ENCODE results near the gene STAT3. TPM values are rescaled to one million over a fixed set of nuclear protein-coding genes. Genes with fewer than 3 reads are reported as not detected.

Gene STAT3
- polyA plus RNA-seq, 1 of the 3 experiments (the other 2 are of a cell fraction) = 35.7 TPM

DNA sequence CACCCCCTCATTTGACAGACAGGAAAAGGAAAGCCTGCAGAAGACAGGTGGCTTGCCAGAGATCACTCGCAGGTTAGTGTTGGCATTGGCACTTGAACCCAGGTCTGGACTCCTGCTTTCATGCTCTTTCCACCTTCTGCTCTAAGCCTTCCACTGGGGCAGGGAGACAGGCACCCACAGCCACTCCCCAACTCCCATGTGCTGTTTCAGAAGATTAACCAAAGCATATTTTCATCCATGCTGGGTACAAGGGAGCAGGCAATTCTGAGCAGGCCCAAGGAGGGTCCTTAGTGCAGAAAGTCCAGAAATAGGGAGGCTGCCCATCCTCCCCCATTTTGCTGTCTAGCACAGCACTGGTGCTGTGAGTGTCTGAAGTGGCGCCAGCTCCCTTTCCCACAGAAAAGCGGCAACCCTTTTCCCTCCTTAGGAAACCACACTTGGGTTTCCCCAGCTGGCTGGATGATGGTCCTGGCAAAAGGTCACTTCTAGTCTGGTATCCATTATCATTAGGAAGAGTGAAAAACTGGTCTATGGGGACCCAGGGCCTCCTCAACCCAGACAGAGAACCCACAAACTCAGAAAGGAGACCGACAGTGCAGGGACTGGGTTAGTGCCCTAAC, 36.9 kb upstream of the STAT3 start:
- POLR2A ChIA-PET = no interaction called here
- no peaks in the 10 kb centered on the region for H3K27me3 ChIP-seq (ENCODE audit: insufficient read depth)
- H3K9ac ChIP-seq = no peak overlapping the region
- H4K20me1 ChIP-seq (ENCODE audit: insufficient read depth) = peaks cover 20% of the 10 kb centered on the region
- H3K36me3 ChIP-seq (replicated peaks in 1 of 2; ENCODE audit: control insufficient read depth in 1 of 2, insufficient read depth in 2 of 2, low read length in 1 of 2) = peaks cover 0 to 12% of the 10 kb centered on the region in 2 experiments
- TF ChIP-seq RCOR1 (IDR thresholded peaks at IDR 0.05; ENCODE audit: low read length) (no peak), TCF12 (IDR thresholded peaks at IDR 0.05) (no peak), TEAD4 (IDR thresholded peaks at IDR 0.05; ENCODE audit: borderline replicate concordance, insufficient read depth) (no peak), MEF2A (IDR thresholded peaks at IDR 0.05; ENCODE audit: borderline replicate concordance, low read depth) (no peak), SMC3 (IDR thresholded peaks at IDR 0.05; ENCODE audit: low read depth, low read length) (no peak)
- peaks cover 41% of the 10 kb centered on the region for H3F3A ChIP-seq (replicated peaks; ENCODE audit: insufficient read depth)
- peak overlapping the region; percentile 29 for H3K4me2 ChIP-seq
- H2AFZ ChIP-seq (ENCODE audit: low read depth) = no peak overlapping the region
- DNase-seq = no peak
- H3K4me1 ChIP-seq (ENCODE audit: control insufficient read depth in 1 of 2, insufficient read depth in 2 of 2, low read depth in 1 of 2, low read length in 1 of 2) = peaks cover 4% of the 10 kb centered on the region in 2 experiments; a peak in 2 of 4 replicates
- peaks cover 40% of the 10 kb centered on the region for H3K79me2 ChIP-seq (ENCODE audit: insufficient read depth)
- H3K9me3 ChIP-seq = no peaks in the 10 kb centered on the region
- CTCF ChIA-PET = interaction anchor here (1.3 to 3.1 kb wide), 4 partner anchors 19 to 251 kb away, joined by 3 to 13 read pairs (median 5); no protein-coding TSS in a partner anchor
- WGBS (ENCODE audit: low lambda C conversion rate) = 83% methylated on average over 4 of the region's 4 CpGs
- H3K27ac ChIP-seq (ENCODE audit: low read depth in 2 of 2, low read length in 1 of 2) = peak overlapping the region in 1 of 2 experiments; percentile 31; a peak in 2 of 4 replicates
- H3K4me3 ChIP-seq (ENCODE audit: low read depth in 2 of 2, low read length in 1 of 2) = no peak overlapping the region
- H3K9me2 ChIP-seq = no peaks in the 10 kb centered on the region

GRCh38 chr17:42423766-42424165, 35.5 kb upstream of the STAT3 start:
- POLR2A ChIA-PET = no interaction called here

More at GRCh38 chr17:42423766-42424165, 35.5 kb upstream of the STAT3 start:
- peak overlapping the region; percentile 83; the same call in 1 of the 2 replicates for H2AFZ ChIP-seq (ENCODE audit: low read depth)
- H3K9me2 ChIP-seq = no peaks in the 10 kb centered on the region
- peak overlapping the region; percentile 100 for H3K9ac ChIP-seq
- H3K27ac ChIP-seq (ENCODE audit: low read depth in 2 of 2, low read length in 1 of 2) = peak overlapping the region; percentile 70 to 94; a peak in 3 of 4 replicates
- H3K79me2 ChIP-seq (ENCODE audit: insufficient read depth) = peaks cover 53% of the 10 kb centered on the region
- H3K4me1 ChIP-seq (ENCODE audit: control insufficient read depth in 1 of 2, insufficient read depth in 2 of 2, low read depth in 1 of 2, low read length in 1 of 2) = peaks cover 4 to 10% of the 10 kb centered on the region in 2 experiments; a peak in 2 of 4 replicates
- TF ChIP-seq RXRA (IDR thresholded peaks at IDR 0.05; ENCODE audit: borderline replicate concordance, low read depth) (no peak), GABPA (IDR thresholded peaks at IDR 0.05; ENCODE audit: low read depth) (no peak), SMC3 (IDR thresholded peaks at IDR 0.05; ENCODE audit: low read depth, low read length) (no peak), SIN3A (IDR thresholded peaks at IDR 0.05; ENCODE audit: borderline replicate concordance, low read depth, low read length) (no peak), MAX (IDR thresholded peaks at IDR 0.05; ENCODE audit: low read depth) (no peak), RCOR1 (IDR thresholded peaks at IDR 0.05; ENCODE audit: low read length) (no peak), USF2 (IDR thresholded peaks at IDR 0.05; ENCODE audit: borderline replicate concordance, low read depth, low read length) (no peak), JUND (IDR thresholded peaks at IDR 0.05) (no peak), EP300 (IDR thresholded peaks at IDR 0.05; ENCODE audit: borderline replicate concordance in 1 of 2, low read depth in 1 of 2, low read length in 1 of 2) (no peak), PBX3 (IDR thresholded peaks at IDR 0.05) (no peak), FOXJ3 (CRISPR knock-in tag; IDR thresholded peaks at IDR 0.05) (no peak), MXI1 (IDR thresholded peaks at IDR 0.05; ENCODE audit: low read depth, low read length) (no peak), EZH2phosphoT487 (IDR thresholded peaks at IDR 0.05; ENCODE audit: borderline replicate concordance, low read depth) (no peak), TEAD4 (IDR thresholded peaks at IDR 0.05; ENCODE audit: borderline replicate concordance, insufficient read depth) (no peak), TAF1 (IDR thresholded peaks at IDR 0.05; ENCODE audit: borderline replicate concordance, low read depth, low read length) (no peak)
- TF ChIP-seq, protein P1, sequence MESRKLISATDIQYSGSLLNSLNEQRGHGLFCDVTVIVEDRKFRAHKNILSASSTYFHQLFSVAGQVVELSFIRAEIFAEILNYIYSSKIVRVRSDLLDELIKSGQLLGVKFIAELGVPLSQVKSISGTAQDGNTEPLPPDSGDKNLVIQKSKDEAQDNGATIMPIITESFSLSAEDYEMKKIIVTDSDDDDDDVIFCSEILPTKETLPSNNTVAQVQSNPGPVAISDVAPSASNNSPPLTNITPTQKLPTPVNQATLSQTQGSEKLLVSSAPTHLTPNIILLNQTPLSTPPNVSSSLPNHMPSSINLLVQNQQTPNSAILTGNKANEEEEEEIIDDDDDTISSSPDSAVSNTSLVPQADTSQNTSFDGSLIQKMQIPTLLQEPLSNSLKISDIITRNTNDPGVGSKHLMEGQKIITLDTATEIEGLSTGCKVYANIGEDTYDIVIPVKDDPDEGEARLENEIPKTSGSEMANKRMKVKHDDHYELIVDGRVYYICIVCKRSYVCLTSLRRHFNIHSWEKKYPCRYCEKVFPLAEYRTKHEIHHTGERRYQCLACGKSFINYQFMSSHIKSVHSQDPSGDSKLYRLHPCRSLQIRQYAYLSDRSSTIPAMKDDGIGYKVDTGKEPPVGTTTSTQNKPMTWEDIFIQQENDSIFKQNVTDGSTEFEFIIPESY (IDR thresholded peaks at IDR 0.05; ENCODE audit: borderline replicate concordance, low read depth) = no peak
- TF ChIP-seq, protein P2, sequence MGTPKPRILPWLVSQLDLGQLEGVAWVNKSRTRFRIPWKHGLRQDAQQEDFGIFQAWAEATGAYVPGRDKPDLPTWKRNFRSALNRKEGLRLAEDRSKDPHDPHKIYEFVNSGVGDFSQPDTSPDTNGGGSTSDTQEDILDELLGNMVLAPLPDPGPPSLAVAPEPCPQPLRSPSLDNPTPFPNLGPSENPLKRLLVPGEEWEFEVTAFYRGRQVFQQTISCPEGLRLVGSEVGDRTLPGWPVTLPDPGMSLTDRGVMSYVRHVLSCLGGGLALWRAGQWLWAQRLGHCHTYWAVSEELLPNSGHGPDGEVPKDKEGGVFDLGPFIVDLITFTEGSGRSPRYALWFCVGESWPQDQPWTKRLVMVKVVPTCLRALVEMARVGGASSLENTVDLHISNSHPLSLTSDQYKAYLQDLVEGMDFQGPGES (IDR thresholded peaks at IDR 0.05; ENCODE audit: low read depth, low read length) = no peak
- peak overlapping the region; percentile 53 to 66; a peak in 2 of 4 replicates for H3K4me3 ChIP-seq (ENCODE audit: low read depth in 2 of 2, low read length in 1 of 2)
- H4K20me1 ChIP-seq (ENCODE audit: insufficient read depth) = peaks cover 34% of the 10 kb centered on the region
- H3K9me3 ChIP-seq = no peaks in the 10 kb centered on the region
- no peaks in the 10 kb centered on the region for H3K27me3 ChIP-seq (ENCODE audit: insufficient read depth)
- WGBS (ENCODE audit: low lambda C conversion rate) = 78% methylated on average over 11 of the region's 11 CpGs
- peak overlapping the region; percentile 78 for H3K4me2 ChIP-seq
- peaks cover 47% of the 10 kb centered on the region for H3F3A ChIP-seq (replicated peaks; ENCODE audit: insufficient read depth)
- no peak for DNase-seq
- peaks cover 0 to 16% of the 10 kb centered on the region in 2 experiments for H3K36me3 ChIP-seq (replicated peaks in 1 of 2; ENCODE audit: control insufficient read depth in 1 of 2, insufficient read depth in 2 of 2, low read length in 1 of 2)
- CTCF ChIA-PET = interaction anchor here (0.7 to 3.1 kb wide), 14 partner anchors 12 to 1520 kb away, joined by 3 to 15 read pairs (median 4); no protein-coding TSS in a partner anchor
